Choroid plexus epithelial cell (primary cell): ENCODE measurements around the gene SCG5.

Experiments used
- DNase-seq: peaks from one replicate; pipeline ENCODE4 v3.0.0-alpha.2; 2010; ENCODE audit warnings: low read depth
- H3K4me3 ChIP-seq: 2 replicates; pipeline ENCODE4 v1.5.1; 2011; ENCODE audit warnings: low read depth, mild to moderate bottlenecking, control low read depth, low read length, moderate library complexity
- TF ChIP-seq, protein P1 (sequence below): conservative IDR thresholded peaks from 2 replicates; pipeline ENCODE4 v1.5.1; 2011; ENCODE audit warnings: low read depth, mild to moderate bottlenecking, control low read depth, inconsistent platforms, low read length, moderate library complexity

The SCG5 gene

DNA sequence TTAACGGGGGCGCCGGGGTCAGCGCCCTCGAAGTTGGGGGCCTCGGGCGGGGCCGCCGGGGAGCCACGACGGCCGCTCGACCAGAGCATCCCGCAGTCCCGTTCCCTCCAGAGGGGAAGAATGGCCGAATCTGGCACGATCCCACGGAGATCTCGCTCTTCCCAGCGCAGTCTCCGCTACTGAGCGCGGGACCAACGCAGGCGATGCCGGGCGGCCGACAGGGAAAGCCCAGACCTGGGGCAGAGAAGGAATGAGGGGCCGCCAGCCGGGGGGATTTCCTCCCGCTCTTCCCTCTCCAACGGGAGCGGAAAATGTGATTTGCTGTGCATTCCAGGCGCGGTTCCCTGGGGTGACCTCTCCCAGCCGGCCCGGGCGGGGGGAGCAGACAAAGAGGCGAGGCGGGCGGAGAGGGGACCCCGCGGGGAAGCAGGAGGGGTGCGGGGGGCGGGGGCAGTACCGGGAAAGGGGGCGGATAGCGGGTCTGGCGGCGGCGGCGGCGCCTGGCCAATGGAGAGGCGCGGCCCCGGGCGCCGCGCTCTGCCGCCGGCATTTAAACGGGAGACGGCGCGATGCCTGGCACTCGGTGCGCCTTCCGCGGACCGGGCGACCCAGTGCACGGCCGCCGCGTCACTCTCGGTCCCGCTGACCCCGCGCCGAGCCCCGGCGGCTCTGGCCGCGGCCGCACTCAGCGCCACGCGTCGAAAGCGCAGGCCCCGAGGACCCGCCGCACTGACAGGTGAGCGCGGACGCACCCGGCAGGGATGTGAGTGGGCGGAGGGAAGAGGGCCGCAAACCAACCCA lies 76.1 kb downstream of the SCG5 start, which contains the start of gene GREM1:
TSS of gene GREM1 (plus strand) at position 579 of the 801 bp plus-strand sequence. CDS start 12,687 bp downstream, outside the sequence.
- peak; percentile 68 for DNase-seq
- TF ChIP-seq, protein P1, sequence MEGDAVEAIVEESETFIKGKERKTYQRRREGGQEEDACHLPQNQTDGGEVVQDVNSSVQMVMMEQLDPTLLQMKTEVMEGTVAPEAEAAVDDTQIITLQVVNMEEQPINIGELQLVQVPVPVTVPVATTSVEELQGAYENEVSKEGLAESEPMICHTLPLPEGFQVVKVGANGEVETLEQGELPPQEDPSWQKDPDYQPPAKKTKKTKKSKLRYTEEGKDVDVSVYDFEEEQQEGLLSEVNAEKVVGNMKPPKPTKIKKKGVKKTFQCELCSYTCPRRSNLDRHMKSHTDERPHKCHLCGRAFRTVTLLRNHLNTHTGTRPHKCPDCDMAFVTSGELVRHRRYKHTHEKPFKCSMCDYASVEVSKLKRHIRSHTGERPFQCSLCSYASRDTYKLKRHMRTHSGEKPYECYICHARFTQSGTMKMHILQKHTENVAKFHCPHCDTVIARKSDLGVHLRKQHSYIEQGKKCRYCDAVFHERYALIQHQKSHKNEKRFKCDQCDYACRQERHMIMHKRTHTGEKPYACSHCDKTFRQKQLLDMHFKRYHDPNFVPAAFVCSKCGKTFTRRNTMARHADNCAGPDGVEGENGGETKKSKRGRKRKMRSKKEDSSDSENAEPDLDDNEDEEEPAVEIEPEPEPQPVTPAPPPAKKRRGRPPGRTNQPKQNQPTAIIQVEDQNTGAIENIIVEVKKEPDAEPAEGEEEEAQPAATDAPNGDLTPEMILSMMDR: no peak
- peak within 1 kb of the TSS; percentile 72 for H3K4me3 ChIP-seq

DNA sequence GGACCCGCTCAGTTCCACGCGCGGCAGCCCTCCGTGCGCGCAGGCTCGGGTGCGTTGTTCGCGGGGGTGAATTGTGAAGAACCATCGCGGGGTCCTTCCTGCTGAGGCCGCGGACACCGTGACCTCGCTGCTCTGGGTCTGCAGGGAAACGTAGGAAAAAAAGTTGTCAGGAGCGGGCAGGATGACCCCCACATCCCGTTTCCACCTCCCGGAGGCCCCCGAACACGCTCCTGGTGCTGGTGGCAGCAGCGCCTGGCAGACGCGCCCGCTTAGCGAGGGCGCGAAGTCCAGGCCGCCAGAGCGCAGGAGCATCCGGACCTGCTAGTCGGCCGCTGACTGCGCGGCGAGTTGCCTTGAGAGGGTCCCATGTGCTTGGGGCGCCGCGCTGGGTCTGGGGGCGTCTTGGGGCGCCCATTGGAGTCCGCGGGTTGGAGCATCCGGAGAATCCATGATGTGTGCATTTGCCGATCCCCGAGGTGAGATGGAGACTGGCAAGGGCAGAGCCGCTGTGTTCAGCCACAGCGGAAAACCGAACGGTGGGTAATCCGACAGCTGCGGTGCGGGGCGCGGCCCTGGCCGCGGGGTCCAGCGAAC lies 76.8 kb downstream of the SCG5 start:
- TF ChIP-seq, protein P1: no peak
- peak overlapping the region; percentile 72 for H3K4me3 ChIP-seq
- DNase-seq: peak; percentile 48

DNA sequence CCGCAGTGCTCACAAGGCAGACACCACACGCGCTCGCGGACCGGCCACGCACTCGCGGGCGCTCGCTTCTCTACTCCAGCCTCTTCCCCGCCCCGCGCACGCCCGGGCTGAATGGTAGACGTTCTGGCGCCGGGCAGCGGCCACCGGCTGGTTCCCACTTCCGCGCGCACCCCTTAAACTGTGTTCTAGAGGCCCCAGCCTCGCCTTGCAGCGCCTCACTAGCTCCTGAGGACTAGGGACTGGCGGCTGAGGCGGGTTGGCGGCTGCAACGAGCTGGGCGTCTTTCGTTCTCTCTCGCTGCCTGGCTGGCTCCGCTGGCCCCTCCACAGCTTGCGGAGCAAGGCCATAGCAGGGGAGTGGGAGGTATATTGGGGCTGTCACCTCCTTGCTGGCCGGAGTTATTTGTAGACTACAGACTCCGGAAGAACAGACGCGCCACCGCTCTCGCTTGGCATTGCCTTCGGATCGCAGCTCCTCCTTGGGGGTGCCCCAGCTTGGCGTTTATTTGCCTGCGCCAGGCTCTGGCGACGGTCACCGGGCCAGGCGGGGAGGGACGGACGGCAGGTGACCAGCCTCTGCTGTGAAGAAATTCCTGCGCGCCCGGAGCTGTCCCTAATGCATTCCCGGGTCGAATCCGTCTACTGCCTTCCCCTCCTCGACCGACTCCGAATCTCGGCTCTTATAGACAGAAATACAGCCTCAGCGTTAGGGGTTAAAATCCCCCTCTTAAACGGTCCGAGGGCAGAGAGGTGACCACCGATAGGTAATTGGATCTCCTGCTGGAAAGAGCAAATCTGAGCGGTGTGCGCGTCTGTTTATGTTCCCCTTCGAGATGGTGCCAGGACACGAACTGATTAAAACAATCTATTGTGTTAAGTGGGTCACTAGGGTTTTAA lies 77.6 kb downstream of the SCG5 start:
- H3K4me3 ChIP-seq: peak overlapping the region; percentile 72
- peak; percentile 38 for DNase-seq

DNA sequence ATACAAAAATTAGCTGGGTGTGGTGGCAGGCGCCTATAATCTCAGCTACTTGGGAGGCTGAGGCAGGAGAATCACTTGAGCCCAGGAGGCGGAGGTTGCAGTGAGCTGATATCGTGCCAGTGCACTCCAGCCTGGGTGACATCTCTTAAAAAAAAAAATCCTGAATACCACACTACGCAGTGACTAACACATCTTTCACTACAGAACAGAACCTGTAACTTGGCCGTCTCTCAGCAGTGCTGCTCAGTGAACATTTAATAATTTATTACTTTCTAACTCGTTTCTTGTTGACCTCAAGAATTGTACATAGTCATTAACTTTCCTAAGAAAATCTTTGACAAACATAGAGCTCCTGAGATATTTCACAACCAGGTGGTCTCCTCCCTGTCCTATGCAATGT lies 80.1 kb downstream of the SCG5 start:
- no peak overlapping the region for H3K4me3 ChIP-seq
- no peak for DNase-seq

More for the DNA sequence above, 77.6 kb downstream of the SCG5 start:
- TF ChIP-seq, protein P1: no peak

DNA sequence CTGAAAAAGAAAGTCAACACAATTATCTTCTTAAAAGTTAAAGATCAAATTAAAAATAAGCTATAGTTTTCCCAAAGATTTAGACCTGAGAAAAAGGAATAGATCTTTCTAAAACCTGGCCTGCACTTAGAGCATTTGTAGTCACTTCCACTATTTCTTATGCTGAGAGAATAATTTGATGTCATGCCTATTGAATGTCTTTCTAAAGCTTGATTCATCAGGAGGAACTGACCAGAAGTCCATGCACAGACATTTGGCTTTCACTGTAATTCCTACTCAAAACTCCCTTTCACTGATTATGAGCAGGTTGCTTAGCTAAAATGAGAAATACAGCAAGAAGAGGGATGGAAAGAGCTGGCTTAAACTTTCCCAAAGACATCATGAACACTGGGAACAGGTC lies 80.6 kb downstream of the SCG5 start:
- TF ChIP-seq, protein P1: no peak
- DNase-seq: no peak
- H3K4me3 ChIP-seq: no peak overlapping the region

More for the DNA sequence above, 80.1 kb downstream of the SCG5 start:
- TF ChIP-seq, protein P1: no peak

DNA sequence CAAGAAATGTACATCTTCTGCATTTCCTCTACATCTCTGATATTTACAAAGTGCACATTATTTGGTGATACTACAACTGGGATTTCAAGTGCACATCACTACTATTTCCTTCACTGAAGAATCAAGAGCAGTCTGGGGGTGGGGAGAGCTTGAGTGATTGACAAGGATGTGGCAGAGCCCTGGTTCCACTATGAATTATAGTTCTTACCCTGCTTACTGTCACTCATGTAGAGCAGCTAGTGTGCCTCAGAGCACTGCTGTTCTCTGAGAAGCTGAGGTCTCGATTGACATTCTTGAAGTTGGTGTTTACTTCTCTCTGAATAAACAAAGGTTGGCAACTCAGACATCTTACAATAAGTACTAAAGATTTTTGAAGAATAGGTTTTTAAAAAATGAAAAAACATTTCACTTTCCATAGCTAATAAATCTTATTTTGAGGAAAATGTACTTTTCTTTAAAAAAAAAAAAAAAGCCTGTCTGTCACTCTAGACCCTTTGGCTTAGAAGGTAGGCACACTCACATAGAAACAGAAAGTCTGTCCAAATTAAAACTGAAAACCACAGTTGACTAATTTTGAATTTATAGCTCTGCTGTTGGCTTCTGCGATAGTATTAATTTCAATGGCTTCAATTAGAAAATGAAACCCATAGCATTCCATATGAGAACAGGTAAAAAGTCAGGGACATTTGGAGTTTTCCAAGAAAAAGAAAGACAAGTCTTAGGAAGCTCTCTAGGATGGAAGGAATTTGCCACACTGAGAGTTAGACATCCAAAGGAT lies 81.8 kb downstream of the SCG5 start:
- TF ChIP-seq, protein P1: no peak
- H3K4me3 ChIP-seq: no peak overlapping the region
- DNase-seq: no peak
